ENCODE results near the gene RPL14. TPM values are rescaled to one million over a fixed set of nuclear protein-coding genes. Genes with fewer than 3 reads are reported as not detected.

Gene RPL14
- total and polyA plus RNA-seq, 10 of the 15 experiments (the other 5 are each of a cell fraction or from before 2014, with no cell fraction given): 530 to 3,008 (median 1,136) TPM

- TF ChIP-seq, protein P1, sequence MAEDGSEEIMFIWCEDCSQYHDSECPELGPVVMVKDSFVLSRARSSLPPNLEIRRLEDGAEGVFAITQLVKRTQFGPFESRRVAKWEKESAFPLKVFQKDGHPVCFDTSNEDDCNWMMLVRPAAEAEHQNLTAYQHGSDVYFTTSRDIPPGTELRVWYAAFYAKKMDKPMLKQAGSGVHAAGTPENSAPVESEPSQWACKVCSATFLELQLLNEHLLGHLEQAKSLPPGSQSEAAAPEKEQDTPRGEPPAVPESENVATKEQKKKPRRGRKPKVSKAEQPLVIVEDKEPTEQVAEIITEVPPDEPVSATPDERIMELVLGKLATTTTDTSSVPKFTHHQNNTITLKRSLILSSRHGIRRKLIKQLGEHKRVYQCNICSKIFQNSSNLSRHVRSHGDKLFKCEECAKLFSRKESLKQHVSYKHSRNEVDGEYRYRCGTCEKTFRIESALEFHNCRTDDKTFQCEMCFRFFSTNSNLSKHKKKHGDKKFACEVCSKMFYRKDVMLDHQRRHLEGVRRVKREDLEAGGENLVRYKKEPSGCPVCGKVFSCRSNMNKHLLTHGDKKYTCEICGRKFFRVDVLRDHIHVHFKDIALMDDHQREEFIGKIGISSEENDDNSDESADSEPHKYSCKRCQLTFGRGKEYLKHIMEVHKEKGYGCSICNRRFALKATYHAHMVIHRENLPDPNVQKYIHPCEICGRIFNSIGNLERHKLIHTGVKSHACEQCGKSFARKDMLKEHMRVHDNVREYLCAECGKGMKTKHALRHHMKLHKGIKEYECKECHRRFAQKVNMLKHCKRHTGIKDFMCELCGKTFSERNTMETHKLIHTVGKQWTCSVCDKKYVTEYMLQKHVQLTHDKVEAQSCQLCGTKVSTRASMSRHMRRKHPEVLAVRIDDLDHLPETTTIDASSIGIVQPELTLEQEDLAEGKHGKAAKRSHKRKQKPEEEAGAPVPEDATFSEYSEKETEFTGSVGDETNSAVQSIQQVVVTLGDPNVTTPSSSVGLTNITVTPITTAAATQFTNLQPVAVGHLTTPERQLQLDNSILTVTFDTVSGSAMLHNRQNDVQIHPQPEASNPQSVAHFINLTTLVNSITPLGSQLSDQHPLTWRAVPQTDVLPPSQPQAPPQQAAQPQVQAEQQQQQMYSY (CRISPR knock-in tag; IDR thresholded peaks at IDR 0.05): no peak
- TF ChIP-seq, protein P2, sequence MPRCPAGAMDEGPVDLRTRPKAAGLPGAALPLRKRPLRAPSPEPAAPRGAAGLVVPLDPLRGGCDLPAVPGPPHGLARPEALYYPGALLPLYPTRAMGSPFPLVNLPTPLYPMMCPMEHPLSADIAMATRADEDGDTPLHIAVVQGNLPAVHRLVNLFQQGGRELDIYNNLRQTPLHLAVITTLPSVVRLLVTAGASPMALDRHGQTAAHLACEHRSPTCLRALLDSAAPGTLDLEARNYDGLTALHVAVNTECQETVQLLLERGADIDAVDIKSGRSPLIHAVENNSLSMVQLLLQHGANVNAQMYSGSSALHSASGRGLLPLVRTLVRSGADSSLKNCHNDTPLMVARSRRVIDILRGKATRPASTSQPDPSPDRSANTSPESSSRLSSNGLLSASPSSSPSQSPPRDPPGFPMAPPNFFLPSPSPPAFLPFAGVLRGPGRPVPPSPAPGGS (IDR thresholded peaks at IDR 0.05; ENCODE audit: borderline replicate concordance, insufficient read depth, low read depth, low read length, poor library complexity, severe bottlenecking): no peak
- TF ChIP-seq FOXM1 (IDR thresholded peaks at IDR 0.05; ENCODE audit: low read depth, low read length) (no peak), MXI1 (IDR thresholded peaks at IDR 0.05; ENCODE audit: low read depth, low read length) (no peak), CEBPB (IDR thresholded peaks at IDR 0.05; ENCODE audit: borderline replicate concordance in 1 of 2, low read depth in 2 of 2, low read length in 2 of 2) (no peak), LARP7 (IDR thresholded peaks at IDR 0.05) (no peak), ZBTB11 (CRISPR knock-in tag; IDR thresholded peaks at IDR 0.05) (no peak)
Observed at GRCh38 chr3:40432793-40433192, 24.3 kb upstream of the RPL14 start (continued).

Data from GM12878 (cell line).